ENCODE measurements around the gene NBL1. TPM values are rescaled to one million over a fixed set of nuclear protein-coding genes. Genes with fewer than 3 reads are reported as not detected.

Gene NBL1
- total and polyA plus RNA-seq, 9 of the 15 experiments (the other 6 are each of a cell fraction or from before 2014, with no cell fraction given) = 0.10 to 3.7 (median 1.8) TPM; not detected in 1

GRCh38 chr1:19672237-19672636, 28.1 kb downstream of the NBL1 start:
- H3K4me3 ChIP-seq = no peak overlapping the region
- no peak overlapping the region for H3K27ac ChIP-seq (ENCODE audit: extremely low read depth, low read depth, low read length)
- no peak overlapping the region for H3K4me2 ChIP-seq (ENCODE audit: insufficient read depth, low read length)
- 0% methylated on average over 4 of the region's 6 CpGs for WGBS (ENCODE audit: insufficient coverage, low coverage, missing lambda C conversion rate)
- H3K4me1 ChIP-seq (replicated peaks in 1 of 2; ENCODE audit: control insufficient read depth in 2 of 2, insufficient read depth in 2 of 2, low read length in 2 of 2) = no peaks in the 10 kb centered on the region
- CTCF ChIA-PET (ENCODE audit: low intra/inter-chr PET ratio) = no interaction called here
- in situ Hi-C loops (cut with MboI) (loop anchor here (25.0 kb wide), 1 partner anchor 1060 kb away; no protein-coding TSS in a partner anchor), intact Hi-C loops (cut with micrococcal nuclease) (no loop called here)
- no peaks in the 10 kb centered on the region for H3K36me3 ChIP-seq (ENCODE audit: control insufficient read depth, insufficient read depth, low read length)
- ATAC-seq = no peak
- no peak overlapping the region for H2AFZ ChIP-seq (ENCODE audit: low read depth, low read length)
- no peak for DNase-seq (ENCODE audit: extremely low read depth in 1 of 4, low spot score in 3 of 4)
- peaks cover 21% of the 10 kb centered on the region for H4K20me1 ChIP-seq (replicated peaks; ENCODE audit: control insufficient read depth, insufficient read depth, low read length)
- peaks cover 14 to 45% of the 10 kb centered on the region in 2 experiments; a peak in 4 of 5 replicates for H3K27me3 ChIP-seq (ENCODE audit: control insufficient read depth in 2 of 2, insufficient read depth in 2 of 2, low read length in 2 of 2)
- H3K9me1 ChIP-seq (ENCODE audit: control insufficient read depth, insufficient read depth, low read length) = no peaks in the 10 kb centered on the region
- POLR2A ChIA-PET = interaction anchor here (1.2 kb wide), 1 partner anchor 12 kb away, joined by 5 read pairs; no protein-coding TSS in a partner anchor
- H3K9ac ChIP-seq (ENCODE audit: insufficient read depth in 1 of 2, low read depth in 2 of 2, low read length in 2 of 2) = no peak overlapping the region
- BruUV-seq (replicated peaks) = no TSS peak
- H3K79me2 ChIP-seq (ENCODE audit: control insufficient read depth, insufficient read depth, low read length) = no peaks in the 10 kb centered on the region
- no peaks in the 10 kb centered on the region for H3K9me3 ChIP-seq (replicated peaks; ENCODE audit: control insufficient read depth, insufficient read depth, low read depth, low read length)
- no peak for FAIRE-seq
- TF ChIP-seq CCAR2 (IDR thresholded peaks at IDR 0.05; ENCODE audit: low read depth, low read length) (no peak), CBX2 (IDR thresholded peaks at IDR 0.05; ENCODE audit: insufficient read depth, low read length, poor library complexity, severe bottlenecking) (no peak), ZFP30 (CRISPR knock-in tag; IDR thresholded peaks at IDR 0.05; ENCODE audit: borderline replicate concordance) (no peak), NR1H2 (CRISPR knock-in tag; IDR thresholded peaks at IDR 0.05) (no peak), CCNT2 (IDR thresholded peaks at IDR 0.05; ENCODE audit: borderline replicate concordance, extremely low read depth, insufficient read length, low read depth, low read length) (no peak), MEIS2 (IDR thresholded peaks at IDR 0.05; ENCODE audit: partially characterized antibody) (no peak), DDX20 (tag; IDR thresholded peaks at IDR 0.05; ENCODE audit: low read depth) (no peak), NFIX (CRISPR knock-in tag; IDR thresholded peaks at IDR 0.05; ENCODE audit: low read depth) (no peak), ERF (CRISPR knock-in tag; IDR thresholded peaks at IDR 0.05) (no peak), ZKSCAN1 (IDR thresholded peaks at IDR 0.05; ENCODE audit: low read depth, low read length) (no peak), ZBTB26 (CRISPR knock-in tag; IDR thresholded peaks at IDR 0.05) (no peak), SRSF7 (optimal IDR thresholded peaks at IDR 0.05; ENCODE audit: low read depth, low read length) (no peak), MBD2 (IDR thresholded peaks at IDR 0.05; ENCODE audit: borderline replicate concordance, low read depth) (no peak), E2F8 (IDR thresholded peaks at IDR 0.05; ENCODE audit: low read depth, partially characterized antibody) (no peak), ZNF146 (CRISPR knock-in tag; IDR thresholded peaks at IDR 0.05; ENCODE audit: unreplicated experiment) (no peak)
- TF ChIP-seq, protein P1, sequence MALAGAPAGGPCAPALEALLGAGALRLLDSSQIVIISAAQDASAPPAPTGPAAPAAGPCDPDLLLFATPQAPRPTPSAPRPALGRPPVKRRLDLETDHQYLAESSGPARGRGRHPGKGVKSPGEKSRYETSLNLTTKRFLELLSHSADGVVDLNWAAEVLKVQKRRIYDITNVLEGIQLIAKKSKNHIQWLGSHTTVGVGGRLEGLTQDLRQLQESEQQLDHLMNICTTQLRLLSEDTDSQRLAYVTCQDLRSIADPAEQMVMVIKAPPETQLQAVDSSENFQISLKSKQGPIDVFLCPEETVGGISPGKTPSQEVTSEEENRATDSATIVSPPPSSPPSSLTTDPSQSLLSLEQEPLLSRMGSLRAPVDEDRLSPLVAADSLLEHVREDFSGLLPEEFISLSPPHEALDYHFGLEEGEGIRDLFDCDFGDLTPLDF (CRISPR knock-in tag; IDR thresholded peaks at IDR 0.05) = no peak
- TF ChIP-seq, protein P2, sequence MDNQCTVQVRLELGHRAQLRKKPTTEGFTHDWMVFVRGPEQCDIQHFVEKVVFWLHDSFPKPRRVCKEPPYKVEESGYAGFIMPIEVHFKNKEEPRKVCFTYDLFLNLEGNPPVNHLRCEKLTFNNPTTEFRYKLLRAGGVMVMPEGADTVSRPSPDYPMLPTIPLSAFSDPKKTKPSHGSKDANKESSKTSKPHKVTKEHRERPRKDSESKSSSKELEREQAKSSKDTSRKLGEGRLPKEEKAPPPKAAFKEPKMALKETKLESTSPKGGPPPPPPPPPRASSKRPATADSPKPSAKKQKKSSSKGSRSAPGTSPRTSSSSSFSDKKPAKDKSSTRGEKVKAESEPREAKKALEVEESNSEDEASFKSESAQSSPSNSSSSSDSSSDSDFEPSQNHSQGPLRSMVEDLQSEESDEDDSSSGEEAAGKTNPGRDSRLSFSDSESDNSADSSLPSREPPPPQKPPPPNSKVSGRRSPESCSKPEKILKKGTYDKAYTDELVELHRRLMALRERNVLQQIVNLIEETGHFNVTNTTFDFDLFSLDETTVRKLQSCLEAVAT (IDR thresholded peaks at IDR 0.05) = no peak
